Smooth muscle cell (in vitro differentiated cells): Measurements from ENCODE around the gene OLFML3. TPM values are rescaled to one million over a fixed set of nuclear protein-coding genes. Genes with fewer than 3 reads are reported as not detected.

Experiments
- DNase-seq: peaks from one replicate; lab custom pipeline; 2025; ENCODE audit not compliant: unreplicated experiment; lab: John Stamatoyannopoulos, UW
- H2AFZ ChIP-seq: fragments of 200-600 bp; sonication (generic); 2 replicates; pipeline ENCODE4 v1.6.0; 2016; ENCODE audit warnings: antibody characterized with exemption, low read depth, mild to moderate bottlenecking
- H3F3A ChIP-seq: fragments of 200-600 bp; sonication (generic); 2 replicates; pipeline ENCODE4 v1.6.0; 2017; ENCODE audit warnings: antibody characterized with exemption, low read depth
- H3K27ac ChIP-seq: fragments of 200-600 bp; sonication (generic); 2 replicates; pipeline ENCODE4 v1.5.1; 2016; ENCODE audit warnings: low read depth, mild to moderate bottlenecking
- H3K27me3 ChIP-seq: fragments of 200-600 bp; sonication (generic); 2 replicates; pipeline ENCODE4 v1.6.1; 2016; ENCODE audit warnings: low read depth, mild to moderate bottlenecking
- H3K36me3 ChIP-seq: fragments of 200-600 bp; sonication (generic); 2 replicates; pipeline ENCODE4 v1.5.1; 2016; ENCODE audit warnings: low read depth
- H3K4me1 ChIP-seq: fragments of 200-600 bp; sonication (generic); 2 replicates; pipeline ENCODE4 v1.5.1; 2016; ENCODE audit warnings: low read depth
- H3K4me2 ChIP-seq: fragments of 200-600 bp; sonication (generic); 2 replicates; pipeline ENCODE4 v1.6.0; 2016; ENCODE audit warnings: mild to moderate bottlenecking
- H3K4me3 ChIP-seq: fragments of 200-600 bp; sonication (generic); 2 replicates; pipeline ENCODE4 v1.5.1; 2016; ENCODE audit warnings: mild to moderate bottlenecking
- H3K79me2 ChIP-seq: fragments of 200-600 bp; sonication (generic); 2 replicates; pipeline ENCODE4 v1.6.0; 2016; ENCODE audit warnings: low read depth, mild to moderate bottlenecking
- H3K9ac ChIP-seq: fragments of 200-600 bp; sonication (generic); 2 replicates; pipeline ENCODE4 v1.6.0; 2016; ENCODE audit warnings: low read depth
- H3K9me3 ChIP-seq: fragments of 200-600 bp; sonication (generic); replicated peaks from 2 replicates; pipeline ENCODE4 v1.5.1; 2016; ENCODE audit warnings: low read depth
- H4K20me1 ChIP-seq: fragments of 200-600 bp; sonication (generic); 2 replicates; pipeline ENCODE4 v1.6.0; 2016; ENCODE audit warnings: low read depth
- WGBS: methylation state at CpG from one replicate; pipeline ENCODE4 v1.1.7; 2016; ENCODE audit warnings: low lambda C conversion rate; 5-methylcytosine and 5-hydroxymethylcytosine counted together
- polyA plus RNA-seq: library from polyadenylated mRNA; unstranded; fragments of >200 nt; fragmentation: Nextera tagmentation; extraction: Ambion mirVana; gene quantifications from 2 replicates; pipeline ENCODE4 v1.2.1, GENCODE V29; 2016
- total RNA-seq: library from RNA; depleted of rRNA; stranded (reverse); fragments of >200 nt; gene quantifications from 2 replicates; pipeline ENCODE4 v1.2.3, GENCODE V29; 2014
- TF ChIP-seq, protein P1 (sequence below): fragments of 200-600 bp; sonication (generic); IDR thresholded peaks from 2 replicates; pipeline ENCODE4 v1.5.1; 2017; ENCODE audit warnings: borderline replicate concordance, mild to moderate bottlenecking, antibody characterized with exemption; ENCODE audit not compliant: insufficient read depth, poor library complexity, severe bottlenecking

The OLFML3 gene, protein sequence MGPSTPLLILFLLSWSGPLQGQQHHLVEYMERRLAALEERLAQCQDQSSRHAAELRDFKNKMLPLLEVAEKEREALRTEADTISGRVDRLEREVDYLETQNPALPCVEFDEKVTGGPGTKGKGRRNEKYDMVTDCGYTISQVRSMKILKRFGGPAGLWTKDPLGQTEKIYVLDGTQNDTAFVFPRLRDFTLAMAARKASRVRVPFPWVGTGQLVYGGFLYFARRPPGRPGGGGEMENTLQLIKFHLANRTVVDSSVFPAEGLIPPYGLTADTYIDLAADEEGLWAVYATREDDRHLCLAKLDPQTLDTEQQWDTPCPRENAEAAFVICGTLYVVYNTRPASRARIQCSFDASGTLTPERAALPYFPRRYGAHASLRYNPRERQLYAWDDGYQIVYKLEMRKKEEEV
- total RNA-seq (220 and 274 TPM in 2 replicates), polyA plus RNA-seq (256 and 308 TPM in 2 replicates)

GRCh38 chr1:113978863-113979702 lies at the start of gene OLFML3:
Gene OLFML3, plus strand, starts transcription at chr1:113979474. Its CDS starts 43 bp downstream, at chr1:113979517.
- Histone ChIP-seq H2AFZ (peak within 1 kb of the TSS; percentile 6), H3K9me3 (no peaks in the 10 kb centered on the region), H3K4me2 (peak within 1 kb of the TSS; percentile 88), H3K4me3 (peak within 1 kb of the TSS; percentile 53), H3K4me1 (peaks cover 78% of the 10 kb centered on the region), H3K27me3 (no peaks in the 10 kb centered on the region), H3K27ac (peak within 1 kb of the TSS; percentile 93), H3F3A (peaks cover 30% of the 10 kb centered on the region), H3K9ac (peak within 1 kb of the TSS; percentile 73), H3K36me3 (no peaks in the 10 kb centered on the region), H3K79me2 (peaks cover 15% of the 10 kb centered on the region), H4K20me1 (peaks cover 13% of the 10 kb centered on the region)
- 4% methylated on average over 13 of the region's 13 CpGs for WGBS
- peak; percentile 80 for DNase-seq
- TF ChIP-seq, protein P1, sequence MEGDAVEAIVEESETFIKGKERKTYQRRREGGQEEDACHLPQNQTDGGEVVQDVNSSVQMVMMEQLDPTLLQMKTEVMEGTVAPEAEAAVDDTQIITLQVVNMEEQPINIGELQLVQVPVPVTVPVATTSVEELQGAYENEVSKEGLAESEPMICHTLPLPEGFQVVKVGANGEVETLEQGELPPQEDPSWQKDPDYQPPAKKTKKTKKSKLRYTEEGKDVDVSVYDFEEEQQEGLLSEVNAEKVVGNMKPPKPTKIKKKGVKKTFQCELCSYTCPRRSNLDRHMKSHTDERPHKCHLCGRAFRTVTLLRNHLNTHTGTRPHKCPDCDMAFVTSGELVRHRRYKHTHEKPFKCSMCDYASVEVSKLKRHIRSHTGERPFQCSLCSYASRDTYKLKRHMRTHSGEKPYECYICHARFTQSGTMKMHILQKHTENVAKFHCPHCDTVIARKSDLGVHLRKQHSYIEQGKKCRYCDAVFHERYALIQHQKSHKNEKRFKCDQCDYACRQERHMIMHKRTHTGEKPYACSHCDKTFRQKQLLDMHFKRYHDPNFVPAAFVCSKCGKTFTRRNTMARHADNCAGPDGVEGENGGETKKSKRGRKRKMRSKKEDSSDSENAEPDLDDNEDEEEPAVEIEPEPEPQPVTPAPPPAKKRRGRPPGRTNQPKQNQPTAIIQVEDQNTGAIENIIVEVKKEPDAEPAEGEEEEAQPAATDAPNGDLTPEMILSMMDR, result peak; percentile 77

- peak; percentile 69 for DNase-seq
- Histone ChIP-seq H3K9me3 (no peaks in the 10 kb centered on the region), H3K27me3 (peaks cover 7% of the 10 kb centered on the region), H2AFZ (peak overlapping the region; percentile 1), H3K4me1 (peaks cover 15% of the 10 kb centered on the region), H4K20me1 (peaks cover 46% of the 10 kb centered on the region), H3F3A (peaks cover 6% of the 10 kb centered on the region), H3K4me3 (peak overlapping the region; percentile 92), H3K4me2 (peak overlapping the region; percentile 88), H3K27ac (peak overlapping the region; percentile 96), H3K36me3 (no peaks in the 10 kb centered on the region), H3K79me2 (peaks cover 51% of the 10 kb centered on the region), H3K9ac (peak overlapping the region; percentile 99)
- under 1% methylated on average over 35 of the region's 64 CpGs for WGBS
- TF ChIP-seq, protein P1, result no peak
These were observed 49.4 kb upstream of the OLFML3 start for GRCh38 chr1:113929750-113930498.

- peak overlapping the region; percentile 1 for H2AFZ ChIP-seq
- no peaks in the 10 kb centered on the region for H3K27me3 ChIP-seq
- H3F3A ChIP-seq, result peaks cover 6% of the 10 kb centered on the region
- H3K4me1 ChIP-seq, result peaks cover 15% of the 10 kb centered on the region
- DNase-seq, result peak; percentile 24
- 4% methylated on average over 8 of the region's 8 CpGs for WGBS
- no peaks in the 10 kb centered on the region for H3K36me3 ChIP-seq
- TF ChIP-seq, protein P1, result no peak
- peak overlapping the region; percentile 96 for H3K27ac ChIP-seq
- H3K4me2 ChIP-seq, result peak overlapping the region; percentile 88
- H3K9me3 ChIP-seq, result no peaks in the 10 kb centered on the region
- H3K79me2 ChIP-seq, result peaks cover 58% of the 10 kb centered on the region
- peak overlapping the region; percentile 92 for H3K4me3 ChIP-seq
- H3K9ac ChIP-seq, result peak overlapping the region; percentile 99
- H4K20me1 ChIP-seq, result peaks cover 53% of the 10 kb centered on the region
These were observed 48.6 kb upstream of the OLFML3 start for GRCh38 chr1:113930499-113931161.
